Measurements from ENCODE around the gene DDX27. TPM values are rescaled to one million over a fixed set of nuclear protein-coding genes. Genes with fewer than 3 reads are reported as not detected.

DDX27 gene
- total RNA-seq, 1 experiment from 2014 or later = 57.8 TPM

- DNase-seq (ENCODE audit: low read depth) = no peak
Observed at GRCh38 chr20:49288784-49289696, 69.8 kb downstream of the DDX27 start.

GRCh38 chr20:49290608-49291191 lies 71.5 kb downstream of the DDX27 start:
- DNase-seq (ENCODE audit: low read depth) = no peak

GRCh38 chr20:49291200-49291599 lies 72.0 kb downstream of the DDX27 start:
- no peak for DNase-seq (ENCODE audit: low read depth)

- DNase-seq (ENCODE audit: low read depth) = no peak
Observed at GRCh38 chr20:49292010-49292409, 72.8 kb downstream of the DDX27 start.

GRCh38 chr20:49293122-49293521 lies 73.9 kb downstream of the DDX27 start:
- no peak for DNase-seq (ENCODE audit: low read depth)

Other genes with a start within 250 kb of the DDX27 start
- gene CSE1L, start 173.1 kb upstream of the DDX27 start, total RNA-seq (2014; rRNA removed; shearing (Covaris generic)) = 187 and 209 TPM in 2 replicates
- gene STAU1, start 31.1 kb upstream of the DDX27 start, total RNA-seq (2014; rRNA removed; shearing (Covaris generic)) = 31.8 and 32.6 TPM in 2 replicates
- 13.5 and 15.5 TPM in 2 replicates for gene ZNFX1, start 58.6 kb downstream of the DDX27 start, total RNA-seq (2014; rRNA removed; shearing (Covaris generic))